Stimulated activated CD4-positive, alpha-beta T cell treated with anti-CD3 and anti-CD28 coated beads, TNF-alpha, amount 100 ng/mL, for 48 hours (primary cell): Measurements from ENCODE around the gene NUBPL.
"Not testable (repeated sequence)": the region's sequence is repeated elsewhere in the genome, so short reads cannot be mapped to it uniquely, and the experiment has no call there.

Source experiments
- DNase-seq, 3 donors: peaks; one replicate each; pipeline ENCODE4 v3.0.0-alpha.2; 2020; ENCODE audit warnings: low read depth in 3 of 3

Gene NUBPL

GRCh38 chr14:31672709-31673108 lies 111.5 kb downstream of the NUBPL start:
- DNase-seq, result no peak

- DNase-seq, result no peak
Observed at GRCh38 chr14:31677052-31677451, 115.8 kb downstream of the NUBPL start.

- no peak for DNase-seq
Observed at GRCh38 chr14:31677630-31678029, 116.4 kb downstream of the NUBPL start.

GRCh38 chr14:31678421-31679249 lies 117.4 kb downstream of the NUBPL start:
- DNase-seq, result no peak

- DNase-seq, result no peak
Observed at GRCh38 chr14:31682768-31683167, 121.6 kb downstream of the NUBPL start.

- no peak for DNase-seq
Observed at GRCh38 chr14:31687726-31688125, 126.5 kb downstream of the NUBPL start.

GRCh38 chr14:31690056-31690455 lies 128.9 kb downstream of the NUBPL start:
- DNase-seq, result no peak

GRCh38 chr14:31692376-31692781 lies 131.2 kb downstream of the NUBPL start:
- no peak for DNase-seq

- no peak for DNase-seq
Observed at GRCh38 chr14:31696378-31696777, 135.2 kb downstream of the NUBPL start.

- no peak for DNase-seq
Observed at GRCh38 chr14:31699809-31700208, 138.6 kb downstream of the NUBPL start.

- DNase-seq, result no peak
Observed at GRCh38 chr14:31700282-31701074, 139.3 kb downstream of the NUBPL start.

GRCh38 chr14:31702130-31702529 lies 140.9 kb downstream of the NUBPL start:
- DNase-seq, result no peak

GRCh38 chr14:31703056-31703455 lies 141.9 kb downstream of the NUBPL start:
- no peak for DNase-seq

- DNase-seq, result no peak
Observed at GRCh38 chr14:31705731-31706130, 144.5 kb downstream of the NUBPL start.

- not testable (repeated sequence) for DNase-seq
Observed at GRCh38 chr14:31708661-31709060, 147.5 kb downstream of the NUBPL start.

- no peak for DNase-seq
Observed at GRCh38 chr14:31712244-31713127, 151.3 kb downstream of the NUBPL start.

GRCh38 chr14:31716208-31716607 lies 155.0 kb downstream of the NUBPL start:
- DNase-seq, result no peak

- DNase-seq, result no peak
Observed at GRCh38 chr14:31717294-31718085, 156.3 kb downstream of the NUBPL start.

GRCh38 chr14:31718585-31718984 lies 157.4 kb downstream of the NUBPL start:
- no peak for DNase-seq

GRCh38 chr14:31718985-31719384 lies 157.8 kb downstream of the NUBPL start:
- DNase-seq, result no peak

- no peak for DNase-seq
Observed at GRCh38 chr14:31726337-31726736, 165.1 kb downstream of the NUBPL start.
